Thyroid gland (tissue), 4 donors: ENCODE data around the gene CHRM5.

Experiments used
- CTCF ChIP-seq, 6 experiments: fragments of 200-600 bp in 3 of 6; fragments of 450-650 bp in 3 of 6; sonication (generic) in 3 of 6; IDR thresholded peaks; one replicate each; pipeline ENCODE4 v1.5.1; 2016 to 2019; ENCODE audit warnings: antibody characterized with exemption in 6 of 6, mild to moderate bottlenecking in 2 of 6, inconsistent platforms in 1 of 6, moderate library complexity in 1 of 6
- POLR2A ChIP-seq, 2 donors: fragments of 450-650 bp; IDR thresholded peaks; one replicate each; pipeline ENCODE4 v1.6.1; 2017; ENCODE audit warnings: antibody characterized with exemption in 2 of 2, mild to moderate bottlenecking in 2 of 2, moderate library complexity in 1 of 2

GRCh38 chr15:33982516-33982915, 14.2 kb downstream of the CHRM5 start:
- TF ChIP-seq CTCF (IDR thresholded peaks at IDR 0.05) (no peak), POLR2A (IDR thresholded peaks at IDR 0.05) (no peak)
